CD8-positive, alpha-beta memory T cell (primary cell): ENCODE data around the gene CCDC88C. TPM values are rescaled to one million over a fixed set of nuclear protein-coding genes. Genes with fewer than 3 reads are reported as not detected.

Experiments
- CTCF ChIA-PET: fragments of 350-600 bp; sonication (Branson Sonifier 250); formaldehyde crosslinking; loops from one replicate; lab custom pipeline; 2021; ENCODE audit warnings: antibody characterized with exemption; lab: Charles Lee
- POLR2A ChIA-PET: fragments of 350-600 bp; sonication (Branson Sonifier 250); formaldehyde crosslinking; loops from one replicate; lab custom pipeline; 2021; ENCODE audit warnings: antibody characterized with exemption; lab: Charles Lee
- DNase-seq, 5 donors: peaks; one replicate each; pipeline versions ENCODE4 v3.0.0 to v3.0.0-alpha.2; 2020 to 2022; ENCODE audit warnings: mixed read lengths in 1 of 5
- H3K27ac ChIP-seq: one replicate; pipeline ENCODE4 v1.7.0; 2013; ENCODE audit warnings: low read depth, mild to moderate bottlenecking, low read length, moderate library complexity
- H3K27me3 ChIP-seq: 2 replicates; pipeline ENCODE4 v1.7.0; 2013; ENCODE audit warnings: low read length, mild to moderate bottlenecking; ENCODE audit not compliant: insufficient read depth, poor library complexity, severe bottlenecking
- H3K36me3 ChIP-seq: 2 replicates; pipeline ENCODE4 v1.7.0; 2013; ENCODE audit warnings: mild to moderate bottlenecking, low read length, moderate library complexity; ENCODE audit not compliant: insufficient read depth
- H3K4me1 ChIP-seq: 2 replicates; pipeline ENCODE4 v1.7.0; 2013; ENCODE audit warnings: mild to moderate bottlenecking, low read length, moderate library complexity; ENCODE audit not compliant: insufficient read depth
- H3K4me3 ChIP-seq: 2 replicates; pipeline ENCODE4 v1.7.0; 2013; ENCODE audit warnings: mild to moderate bottlenecking, low read length
- H3K9me3 ChIP-seq: 2 replicates; pipeline ENCODE4 v1.7.0; 2013; ENCODE audit warnings: mild to moderate bottlenecking, low read length
- H3K27ac Mint-ChIP-seq, 8 donors: one replicate each; pipeline ENCODE4 v1.8.0; 2020 to 2021; ENCODE audit warnings: mixed read lengths in 8 of 8, mild to moderate bottlenecking in 6 of 8, inconsistent platforms in 3 of 8, moderate library complexity in 3 of 8
- H3K27me3 Mint-ChIP-seq, 2 donors: one replicate each; pipeline ENCODE4 v1.8.0; 2020 to 2021; ENCODE audit warnings: mixed read lengths in 2 of 2, mild to moderate bottlenecking in 1 of 2, moderate library complexity in 1 of 2
- H3K36me3 Mint-ChIP-seq, 3 donors: one replicate each; pipeline ENCODE4 v1.8.0; 2020 to 2021; ENCODE audit warnings: mixed read lengths in 3 of 3, inconsistent platforms in 1 of 3, mild to moderate bottlenecking in 1 of 3
- H3K4me1 Mint-ChIP-seq, 3 donors: one replicate each; pipeline ENCODE4 v1.8.0; 2020 to 2021; ENCODE audit warnings: mixed read lengths in 3 of 3, inconsistent platforms in 1 of 3, mild to moderate bottlenecking in 1 of 3
- H3K4me3 Mint-ChIP-seq, 7 donors: one replicate each; pipeline ENCODE4 v1.8.0; 2020 to 2021; ENCODE audit warnings: mixed read lengths in 7 of 7, mild to moderate bottlenecking in 6 of 7, moderate library complexity in 4 of 7, inconsistent platforms in 2 of 7
- H3K9me3 Mint-ChIP-seq, 5 donors: one replicate each; pipeline ENCODE4 v1.8.0; 2020 to 2022; ENCODE audit warnings: mixed read lengths in 5 of 5, mild to moderate bottlenecking in 3 of 5, moderate library complexity in 2 of 5, inconsistent platforms in 1 of 5
- polyA plus RNA-seq: library from polyadenylated mRNA; unstranded; fragments of 300-500 nt; fragmentation: Illumina TruSeq; gene quantifications from one replicate; pipeline ENCODE4 v1.2.3, GENCODE V29; 2021
- total RNA-seq, 2 experiments: library from RNA; stranded (reverse); gene quantifications; one replicate each; pipeline ENCODE4 v1.2.3, GENCODE V29; 2021

Gene CCDC88C
- total and polyA plus RNA-seq, 3 experiments from 2014 or later: 42.3 to 74.1 (median 71.7) TPM

- Histone ChIP-seq H3K4me1 (peaks cover 6% of the 10 kb centered on the region), H3K9me3 (no peaks in the 10 kb centered on the region), H3K27ac (no peak overlapping the region), H3K36me3 (peaks cover 53% of the 10 kb centered on the region), H3K4me3 (no peak overlapping the region), H3K27me3 (no peaks in the 10 kb centered on the region)
- H3K4me3 Mint-ChIP-seq: no peak overlapping the region
- H3K4me1 Mint-ChIP-seq: peaks cover 19 to 41% (median 28%) of the 10 kb centered on the region in 3 donors
- H3K27me3 Mint-ChIP-seq: no peaks in the 10 kb centered on the region
- no peak for DNase-seq
- peak overlapping the region in 4 of 8 donors; percentile 23 to 82 (median 34) for H3K27ac Mint-ChIP-seq
- H3K9me3 Mint-ChIP-seq: no peaks in the 10 kb centered on the region
- POLR2A ChIA-PET: interaction anchor here (0.7 to 1.4 kb wide), 3 partner anchors 14 to 77 kb away, joined by 3 to 5 read pairs (median 3); no protein-coding TSS in a partner anchor
- H3K36me3 Mint-ChIP-seq: peaks cover 0 to 91% (median 11%) of the 10 kb centered on the region in 3 donors
- CTCF ChIA-PET: interaction anchor here (1.1 to 3.3 kb wide), 9 partner anchors 8 to 80 kb away, joined by 3 to 11 read pairs (median 5); partner anchors contain the start of gene CCDC88C
Measured at GRCh38 chr14:91341334-91341733, 76.3 kb downstream of the CCDC88C start.

GRCh38 chr14:91339671-91340369, 77.8 kb downstream of the CCDC88C start:
- Histone ChIP-seq H3K4me3 (no peak overlapping the region), H3K27ac (no peak overlapping the region), H3K27me3 (no peaks in the 10 kb centered on the region), H3K36me3 (peaks cover 67% of the 10 kb centered on the region), H3K4me1 (peaks cover 4% of the 10 kb centered on the region), H3K9me3 (no peaks in the 10 kb centered on the region)
- POLR2A ChIA-PET: no interaction called here
- Mint-ChIP-seq H3K9me3 (no peaks in the 10 kb centered on the region), H3K36me3 (peaks cover 0 to 94% (median 8%) of the 10 kb centered on the region in 3 donors), H3K4me3 (peak overlapping the region in 1 of 7 donors; percentile 40), H3K27me3 (no peaks in the 10 kb centered on the region), H3K4me1 (peaks cover 14 to 37% (median 16%) of the 10 kb centered on the region in 3 donors), H3K27ac (peak overlapping the region in 6 of 8 donors; percentile 36 to 82 (median 62))
- CTCF ChIA-PET: interaction anchor here (0.7 to 2.2 kb wide), 8 partner anchors 9 to 78 kb away, joined by 3 to 11 read pairs (median 4); partner anchors contain the start of gene CCDC88C
- DNase-seq: no peak

- CTCF ChIA-PET: interaction anchor here (0.7 to 2.2 kb wide), 5 partner anchors 13 to 21 kb away, joined by 3 to 11 read pairs (median 6); no protein-coding TSS in a partner anchor
- Mint-ChIP-seq H3K36me3 (peaks cover 0 to 98% (median 8%) of the 10 kb centered on the region in 3 donors), H3K27me3 (no peaks in the 10 kb centered on the region)
Measured at GRCh38 chr14:91339076-91339475, 78.5 kb downstream of the CCDC88C start.

GRCh38 chr14:91338379-91338778, 79.2 kb downstream of the CCDC88C start:
- Mint-ChIP-seq H3K27me3 (no peaks in the 10 kb centered on the region), H3K4me3 (no peak overlapping the region), H3K27ac (no peak overlapping the region), H3K9me3 (no peaks in the 10 kb centered on the region), H3K4me1 (peaks cover 8 to 35% (median 15%) of the 10 kb centered on the region in 3 donors), H3K36me3 (peaks cover 0 to 99% (median 8%) of the 10 kb centered on the region in 3 donors)
- no peak for DNase-seq
- Histone ChIP-seq H3K36me3 (peaks cover 75% of the 10 kb centered on the region), H3K9me3 (no peaks in the 10 kb centered on the region), H3K4me1 (peaks cover 8% of the 10 kb centered on the region), H3K4me3 (no peak overlapping the region), H3K27me3 (no peaks in the 10 kb centered on the region), H3K27ac (no peak overlapping the region)
- ChIA-PET POLR2A (interaction anchor here (1.0 kb wide), 1 partner anchor 9 kb away, joined by 3 read pairs; no protein-coding TSS in a partner anchor), CTCF (interaction anchor here (1.0 to 2.2 kb wide), 7 partner anchors 13 to 81 kb away, joined by 3 to 11 read pairs (median 5); no protein-coding TSS in a partner anchor)

More at GRCh38 chr14:91339076-91339475, 78.5 kb downstream of the CCDC88C start:
- H3K4me3 ChIP-seq: no peak overlapping the region
- H3K4me1 Mint-ChIP-seq: peaks cover 10 to 36% (median 16%) of the 10 kb centered on the region in 3 donors
- H3K27me3 ChIP-seq: no peaks in the 10 kb centered on the region
- peaks cover 4% of the 10 kb centered on the region for H3K4me1 ChIP-seq
- POLR2A ChIA-PET: interaction anchor here (1.0 kb wide), 1 partner anchor 9 kb away, joined by 3 read pairs; no protein-coding TSS in a partner anchor
- peak overlapping the region in 5 of 8 donors; percentile 36 to 85 (median 61) for H3K27ac Mint-ChIP-seq
- H3K27ac ChIP-seq: no peak overlapping the region
- H3K9me3 Mint-ChIP-seq: no peaks in the 10 kb centered on the region
- peaks cover 74% of the 10 kb centered on the region for H3K36me3 ChIP-seq
- H3K9me3 ChIP-seq: no peaks in the 10 kb centered on the region
- peak overlapping the region in 1 of 7 donors; percentile 15 for H3K4me3 Mint-ChIP-seq
- DNase-seq: no peak

GRCh38 chr14:91337699-91338335, 79.8 kb downstream of the CCDC88C start:
- H3K9me3 ChIP-seq: no peaks in the 10 kb centered on the region
- peak overlapping the region in 1 of 8 donors; percentile 77 for H3K27ac Mint-ChIP-seq

GRCh38 chr14:91336093-91336450, 81.5 kb downstream of the CCDC88C start:
- ChIA-PET POLR2A (interaction anchor here (1.0 kb wide), 1 partner anchor 11 kb away, joined by 3 read pairs; no protein-coding TSS in a partner anchor), CTCF (interaction anchor here (0.6 to 0.8 kb wide), 2 partner anchors 13 to 16 kb away, joined by 3 to 4 read pairs; no protein-coding TSS in a partner anchor)
- no peak overlapping the region for H3K27ac ChIP-seq
- no peaks in the 10 kb centered on the region for H3K9me3 Mint-ChIP-seq
- no peaks in the 10 kb centered on the region for H3K9me3 ChIP-seq
- H3K36me3 ChIP-seq: peaks cover 73% of the 10 kb centered on the region
- DNase-seq: no peak
- peaks cover 31% of the 10 kb centered on the region for H3K4me1 ChIP-seq
- H3K36me3 Mint-ChIP-seq: peaks cover 0 to 96% (median 7%) of the 10 kb centered on the region in 3 donors
- H3K27me3 ChIP-seq: no peaks in the 10 kb centered on the region
- peak overlapping the region in 4 of 8 donors; percentile 48 to 75 (median 66) for H3K27ac Mint-ChIP-seq
- peaks cover 0 to 2% of the 10 kb centered on the region in 2 donors for H3K27me3 Mint-ChIP-seq
- H3K4me3 ChIP-seq: no peak overlapping the region
- H3K4me1 Mint-ChIP-seq: peaks cover 30 to 41% (median 38%) of the 10 kb centered on the region in 3 donors
- no peak overlapping the region for H3K4me3 Mint-ChIP-seq

More at GRCh38 chr14:91337699-91338335, 79.8 kb downstream of the CCDC88C start:
- peaks cover 79% of the 10 kb centered on the region for H3K36me3 ChIP-seq
- Mint-ChIP-seq H3K9me3 (no peaks in the 10 kb centered on the region), H3K36me3 (peaks cover 0 to 99% (median 8%) of the 10 kb centered on the region in 3 donors), H3K4me3 (no peak overlapping the region), H3K4me1 (peaks cover 14 to 35% (median 20%) of the 10 kb centered on the region in 3 donors), H3K27me3 (no peaks in the 10 kb centered on the region)
- H3K27ac ChIP-seq: no peak overlapping the region
- H3K4me1 ChIP-seq: peaks cover 14% of the 10 kb centered on the region
- no peak overlapping the region for H3K4me3 ChIP-seq
- ChIA-PET POLR2A (no interaction called here), CTCF (interaction anchor here (1.0 to 2.2 kb wide), 8 partner anchors 13 to 81 kb away, joined by 3 to 11 read pairs (median 4); no protein-coding TSS in a partner anchor)
- no peak for DNase-seq
- H3K27me3 ChIP-seq: no peaks in the 10 kb centered on the region

- Mint-ChIP-seq H3K9me3 (no peaks in the 10 kb centered on the region), H3K36me3 (peaks cover 0 to 96% (median 6%) of the 10 kb centered on the region in 3 donors), H3K4me1 (peaks cover 36 to 47% (median 43%) of the 10 kb centered on the region in 3 donors), H3K4me3 (no peak overlapping the region), H3K27me3 (peaks cover 0 to 4% of the 10 kb centered on the region in 2 donors), H3K27ac (peak overlapping the region in 7 of 8 donors; percentile 17 to 94 (median 75))
- no peak for DNase-seq
- CTCF ChIA-PET: no interaction called here
- H3K27me3 ChIP-seq: no peaks in the 10 kb centered on the region
- POLR2A ChIA-PET: no interaction called here
- H3K27ac ChIP-seq: no peak overlapping the region
- H3K4me3 ChIP-seq: no peak overlapping the region
- H3K36me3 ChIP-seq: peaks cover 69% of the 10 kb centered on the region
- H3K4me1 ChIP-seq: peaks cover 37% of the 10 kb centered on the region
- no peaks in the 10 kb centered on the region for H3K9me3 ChIP-seq
Measured at GRCh38 chr14:91335191-91336092, 82.2 kb downstream of the CCDC88C start.
